ENCODE results near the gene TRIM72. TPM values are rescaled to one million over a fixed set of nuclear protein-coding genes. Genes with fewer than 3 reads are reported as not detected.
"Not testable (repeated sequence)": the region's sequence is repeated elsewhere in the genome, so short reads cannot be mapped to it uniquely, and the experiment has no call there.

TRIM72 gene
- polyA plus RNA-seq, 3 donors, result 0.07 to 0.28 (median 0.18) TPM

- no peak for DNase-seq
Measured at GRCh38 chr16:31190061-31190460, 23.9 kb upstream of the TRIM72 start.

- DNase-seq, result no peak
Measured at GRCh38 chr16:31190818-31191444, 23.0 kb upstream of the TRIM72 start.

- no peak for DNase-seq
Measured at GRCh38 chr16:31191697-31192428, 22.1 kb upstream of the TRIM72 start.

GRCh38 chr16:31192856-31193642, 20.9 kb upstream of the TRIM72 start:
- no peak for DNase-seq

- no peak for DNase-seq
Measured at GRCh38 chr16:31193874-31194273, 20.0 kb upstream of the TRIM72 start.

- DNase-seq, result no peak
Measured at GRCh38 chr16:31194898-31195297, 19.0 kb upstream of the TRIM72 start.

GRCh38 chr16:31195861-31196260, 18.1 kb upstream of the TRIM72 start:
- not testable (repeated sequence) for DNase-seq

- no peak for DNase-seq
Measured at GRCh38 chr16:31196324-31197088, 17.4 kb upstream of the TRIM72 start.

- DNase-seq, result no peak
Measured at GRCh38 chr16:31198207-31198882, 15.6 kb upstream of the TRIM72 start.

- DNase-seq, result no peak
Measured at GRCh38 chr16:31199430-31200041, 14.4 kb upstream of the TRIM72 start.

GRCh38 chr16:31200111-31200510, 13.8 kb upstream of the TRIM72 start:
- DNase-seq, result not testable (repeated sequence)

- DNase-seq, result no peak
Measured at GRCh38 chr16:31200821-31201568, 12.9 kb upstream of the TRIM72 start.

- DNase-seq, result no peak
Measured at GRCh38 chr16:31201582-31202413, 12.1 kb upstream of the TRIM72 start.

- DNase-seq, result no peak
Measured at GRCh38 chr16:31202414-31203375, 11.2 kb upstream of the TRIM72 start, which contains the start of gene PYCARD. PYCARD (minus strand) TSS chr16:31202760; CDS start chr16:31202690, 70 bp downstream.

GRCh38 chr16:31204871-31205666, 8.8 kb upstream of the TRIM72 start:
- DNase-seq, result no peak

- no peak for DNase-seq
Measured at GRCh38 chr16:31206776-31207175, 7.1 kb upstream of the TRIM72 start.

GRCh38 chr16:31213342-31213741, 577 bp upstream of the TRIM72 start:
- no peak for DNase-seq
